ENCODE data around the gene BRD1. TPM values are rescaled to one million over a fixed set of nuclear protein-coding genes. Genes with fewer than 3 reads are reported as not detected.

The BRD1 gene
- total RNA-seq, 1 experiment from 2014 or later, result 31.3 TPM

DNA sequence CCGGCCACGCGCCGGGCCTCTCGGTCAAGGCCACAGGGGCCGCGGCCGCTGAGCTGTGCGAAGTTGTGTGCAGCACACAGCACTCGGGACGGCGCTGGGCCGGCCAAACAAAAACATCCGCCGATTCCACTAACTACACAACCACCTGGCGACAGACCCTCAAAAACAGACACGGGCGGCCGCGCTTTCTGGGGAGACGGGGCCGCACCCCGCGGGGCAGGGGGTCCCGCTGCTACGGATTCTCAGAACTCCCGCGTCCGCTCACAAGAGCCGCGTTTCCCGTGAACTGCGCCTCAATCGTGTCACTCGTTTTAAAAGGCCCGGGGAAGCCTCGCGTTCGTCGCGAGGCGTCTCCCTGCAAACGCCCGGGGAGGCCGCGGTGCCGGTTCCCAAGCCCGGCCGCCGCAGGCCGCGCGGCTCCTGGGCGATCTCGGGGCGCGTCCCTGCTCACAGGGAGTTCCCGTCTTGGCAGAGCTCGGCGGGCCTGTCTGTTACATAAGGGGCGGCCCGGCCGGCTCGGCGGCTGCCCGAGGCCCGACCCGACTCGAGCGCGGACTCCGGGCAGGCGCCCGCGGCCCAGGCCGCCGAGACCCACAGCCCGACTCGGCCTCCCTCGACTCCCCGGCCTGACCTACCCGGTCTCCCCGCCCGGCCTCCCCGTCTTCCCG lies 936 bp downstream of the BRD1 start:
- no peaks in the 10 kb centered on the region for H3K27me3 ChIP-seq (ENCODE audit: insufficient read depth, low read length)
- peak overlapping the region; percentile 99 for H3K4me2 ChIP-seq (ENCODE audit: low read length)
- TF ChIP-seq ZFX (IDR thresholded peaks at IDR 0.05), result peak; percentile 98
- no peak for TF ChIP-seq EGR1 (IDR thresholded peaks at IDR 0.05; ENCODE audit: low read depth)
- no peak for TF ChIP-seq CBX3 (IDR thresholded peaks at IDR 0.05; ENCODE audit: low read depth)
- intact Hi-C loops (cut with micrococcal nuclease), result no loop called here
- ChIA-PET POLR2A (no interaction called here), RAD21 (ENCODE audit: low non-redundant PET in 1 of 2, low total read pairs in 2 of 2, uncharacterized antibody in 2 of 2, unreplicated experiment in 2 of 2) (no interaction called here), CTCF (no interaction called here)
- no peak for DNase-seq (ENCODE audit: low read depth, low spot score)
- no peaks in the 10 kb centered on the region for H3K9me2 ChIP-seq (ENCODE audit: insufficient read depth)
- peak overlapping the region; percentile 72 for H3K27ac ChIP-seq (ENCODE audit: low read depth, low read length)
- H3K36me3 ChIP-seq (ENCODE audit: control insufficient read depth in 1 of 2, insufficient read depth in 2 of 2, low read length in 2 of 2), result peaks cover 12 to 16% of the 10 kb centered on the region in 2 experiments; a peak in 3 of 4 replicates
- peak overlapping the region; percentile 76 to 88 for H3K4me3 ChIP-seq (replicated peaks in 1 of 2; ENCODE audit: low read depth in 1 of 2, low read length in 2 of 2)
- no peaks in the 10 kb centered on the region for H3K9me3 ChIP-seq (ENCODE audit: control insufficient read depth in 1 of 2, insufficient read depth in 1 of 2, low read depth in 1 of 2, low read length in 2 of 2)
- no peaks in the 10 kb centered on the region for H4K20me1 ChIP-seq (ENCODE audit: insufficient read depth)
- BruUV-seq (replicated peaks), result no TSS peak
- H3K4me1 ChIP-seq (ENCODE audit: control insufficient read depth in 1 of 2, insufficient read depth in 2 of 2, low read length in 2 of 2), result peaks cover 8 to 20% of the 10 kb centered on the region in 2 experiments
- ATAC-seq, result peak; percentile 20
- no peak overlapping the region for H2AFZ ChIP-seq (ENCODE audit: low read depth, low read length, poor library complexity, severe bottlenecking)
- H3K79me2 ChIP-seq (ENCODE audit: insufficient read depth, low read length), result peaks cover 54% of the 10 kb centered on the region
- peak overlapping the region; percentile 90 for H3K9ac ChIP-seq (ENCODE audit: low read length)

DNA sequence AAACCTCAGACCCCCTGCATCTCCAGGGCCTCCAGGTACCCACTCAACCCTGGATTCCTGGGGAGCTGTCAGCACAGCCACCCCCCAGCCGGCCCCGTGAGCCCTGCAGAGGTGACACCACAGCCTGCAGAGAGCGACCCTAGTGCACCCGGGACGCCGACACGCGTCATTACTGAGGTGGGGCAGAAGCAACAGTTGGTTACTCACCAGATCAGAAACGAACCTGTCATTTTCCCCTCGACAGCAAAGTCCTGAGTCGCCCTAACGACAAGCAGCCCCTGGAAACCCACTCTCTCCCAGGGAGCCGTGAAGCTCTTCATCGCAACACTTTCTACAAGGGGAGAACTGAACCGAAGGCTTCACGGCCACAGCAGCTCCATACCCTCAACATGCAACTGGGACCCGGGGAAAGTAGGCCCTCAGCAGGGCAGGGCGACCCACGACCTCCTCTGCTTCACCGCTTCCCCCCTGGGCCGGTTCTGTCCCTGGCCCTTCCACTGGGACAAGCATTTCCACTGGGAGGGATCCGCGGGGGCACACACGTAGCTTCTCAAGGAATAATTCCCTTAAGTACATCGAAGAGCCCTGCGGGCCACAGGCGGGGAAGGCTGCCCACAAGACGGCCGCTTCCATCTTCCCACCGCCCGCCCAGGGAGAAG lies 1.6 kb downstream of the BRD1 start:
- peak overlapping the region; percentile 76 to 88 for H3K4me3 ChIP-seq (replicated peaks in 1 of 2; ENCODE audit: low read depth in 1 of 2, low read length in 2 of 2)
- BruUV-seq (replicated peaks), result no TSS peak
- RAD21 ChIA-PET (ENCODE audit: low non-redundant PET in 1 of 2, low total read pairs in 2 of 2, uncharacterized antibody in 2 of 2, unreplicated experiment in 2 of 2), result no interaction called here
- H3K9ac ChIP-seq (ENCODE audit: low read length), result peak overlapping the region; percentile 90
- ATAC-seq (0 out of 2 replicates have a peak, but pooled peaks have one; percentile 34), DNase-seq (ENCODE audit: low read depth, low spot score) (no peak)
- CTCF ChIA-PET, result no interaction called here
- H3K4me1 ChIP-seq (ENCODE audit: control insufficient read depth in 1 of 2, insufficient read depth in 2 of 2, low read length in 2 of 2), result peaks cover 8 to 20% of the 10 kb centered on the region in 2 experiments
- peaks cover 61% of the 10 kb centered on the region for H3K79me2 ChIP-seq (ENCODE audit: insufficient read depth, low read length)
- no peaks in the 10 kb centered on the region for H3K27me3 ChIP-seq (ENCODE audit: insufficient read depth, low read length)
- no peaks in the 10 kb centered on the region for H4K20me1 ChIP-seq (ENCODE audit: insufficient read depth)
- no peak for TF ChIP-seq ZNF274 (IDR thresholded peaks at IDR 0.05; ENCODE audit: low read depth, low read length)
- TF ChIP-seq FOSL1 (IDR thresholded peaks at IDR 0.05; ENCODE audit: low read depth), result no peak
- peaks cover 18 to 19% of the 10 kb centered on the region in 2 experiments; a peak in 3 of 4 replicates for H3K36me3 ChIP-seq (ENCODE audit: control insufficient read depth in 1 of 2, insufficient read depth in 2 of 2, low read length in 2 of 2)
- peak overlapping the region; percentile 72 for H3K27ac ChIP-seq (ENCODE audit: low read depth, low read length)
- H3K9me2 ChIP-seq (ENCODE audit: insufficient read depth), result no peaks in the 10 kb centered on the region
- intact Hi-C loops (cut with micrococcal nuclease), result no loop called here
- no peak overlapping the region for H2AFZ ChIP-seq (ENCODE audit: low read depth, low read length, poor library complexity, severe bottlenecking)
- POLR2A ChIA-PET, result no interaction called here
- H3K4me2 ChIP-seq (ENCODE audit: low read length), result peak overlapping the region; percentile 99
- no peaks in the 10 kb centered on the region for H3K9me3 ChIP-seq (ENCODE audit: control insufficient read depth in 1 of 2, insufficient read depth in 1 of 2, low read depth in 1 of 2, low read length in 2 of 2)
